Right forelimb (tissue), 1 donor: ENCODE results near the gene STS.

Experiments
- DNase-seq: peaks from one replicate; pipeline ENCODE4 v3.0.0-alpha.2; 2018

Gene STS

DNA sequence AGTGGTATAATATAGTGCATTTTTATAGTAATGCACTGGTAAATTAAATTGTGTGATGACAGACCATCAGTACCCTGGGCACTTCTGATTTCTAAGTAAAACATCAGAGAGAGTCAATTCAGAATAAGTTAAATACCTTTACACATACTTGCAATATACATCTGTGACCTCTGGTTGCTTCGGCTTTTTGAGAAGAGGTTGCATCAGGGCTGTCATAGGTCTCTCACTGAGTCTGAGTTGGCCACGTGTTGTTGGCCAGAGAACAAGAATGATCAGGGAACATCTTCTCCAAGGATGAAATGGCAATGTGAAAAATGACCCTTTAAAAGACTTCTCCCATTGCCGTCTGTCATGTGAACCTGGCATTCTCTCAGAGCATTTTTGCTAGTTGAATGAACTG is 37.3 kb downstream of the STS start:
- no peak for DNase-seq

- no peak for DNase-seq
Measured at GRCh38 chrX:7188672-7189071, 41.2 kb downstream of the STS start.

- no peak for DNase-seq
Measured at GRCh38 chrX:7190157-7190556, 42.6 kb downstream of the STS start.

DNA sequence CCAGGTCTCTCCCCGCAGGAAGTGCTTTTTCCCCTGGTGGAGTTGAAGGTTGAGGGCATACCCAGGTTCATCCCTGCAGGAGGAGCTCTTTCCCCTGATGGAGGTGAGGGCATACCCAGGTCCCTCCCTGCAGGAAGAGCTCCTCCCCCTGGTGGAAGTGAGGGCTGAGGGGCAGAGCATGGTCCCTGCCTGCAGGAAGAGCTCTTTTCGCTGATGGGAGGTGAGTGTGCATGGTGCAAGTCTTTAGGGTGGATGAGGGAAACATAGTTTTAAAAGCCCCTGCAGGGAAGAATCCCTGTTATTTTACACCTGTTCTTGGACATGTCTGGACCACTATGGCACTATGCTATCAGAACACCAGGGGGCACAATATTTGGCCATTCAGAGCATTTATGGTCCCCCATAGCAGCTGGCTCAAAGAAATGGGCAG is 44.2 kb downstream of the STS start:
- no peak for DNase-seq

- DNase-seq: no peak
Measured at GRCh38 chrX:7192871-7193270, 45.4 kb downstream of the STS start.

GRCh38 chrX:7194606-7195005 is 47.1 kb downstream of the STS start:
- DNase-seq: no peak
